OCI-LY7 (cell line): ENCODE measurements around the gene RBP7.

ENCODE experiments used
- EZH2phosphoT487 ChIP-seq: fragments of 200-600 bp; sonication (generic); IDR thresholded peaks from 2 replicates; pipeline ENCODE4 v1.6.1; 2018; ENCODE audit warnings: low read depth, borderline replicate concordance, mild to moderate bottlenecking, mixed run types, antibody characterized with exemption, low read length, moderate library complexity, mixed read lengths
- TF ChIP-seq, protein P1 (sequence below): fragments of 200-600 bp; sonication (generic); conservative IDR thresholded peaks from 2 replicates; pipeline ENCODE4 v1.5.1; 2014; ENCODE audit warnings: mild to moderate bottlenecking, antibody characterized with exemption, low read length, moderate library complexity, mixed read lengths

DNA sequence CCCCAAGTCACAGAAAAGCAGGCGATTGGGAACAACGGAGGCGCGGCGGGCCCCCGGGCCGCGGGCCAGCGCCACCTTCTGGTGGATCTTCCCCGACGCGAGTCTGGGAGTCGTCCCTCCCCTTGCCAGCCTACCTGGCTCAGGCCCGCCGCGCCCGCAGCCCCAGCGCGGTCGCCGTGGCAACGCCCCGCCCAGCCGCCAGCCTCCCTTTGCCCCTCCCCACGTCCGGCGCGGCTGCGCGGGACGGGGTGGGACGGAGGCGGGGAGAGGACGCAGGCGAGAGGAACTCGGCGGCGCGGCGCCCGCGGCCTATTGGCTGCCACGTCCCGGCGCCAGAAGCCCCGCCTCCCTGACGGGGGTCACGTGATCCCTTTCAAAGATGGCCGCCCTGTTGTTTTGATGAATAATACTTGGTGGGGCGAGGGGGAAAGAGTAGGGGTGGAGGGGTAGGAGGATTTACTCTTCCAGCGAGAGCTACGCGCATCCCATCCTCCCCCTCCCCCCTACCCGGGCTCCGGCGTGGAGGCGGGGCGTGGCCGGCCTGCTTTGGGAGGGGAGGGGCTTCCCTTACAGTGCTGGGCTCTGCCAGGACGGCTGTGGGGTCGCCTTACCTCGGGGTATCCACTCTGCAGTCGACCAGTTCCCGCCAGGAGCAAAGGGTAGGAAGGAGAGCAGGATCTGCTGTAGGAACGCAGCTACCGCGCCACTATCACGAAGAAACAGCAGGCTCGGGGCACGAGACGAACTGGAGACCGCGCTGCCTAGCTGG is 35.7 kb downstream of the RBP7 start, which contains the start of gene UBE4B:
- TF ChIP-seq, protein P1, sequence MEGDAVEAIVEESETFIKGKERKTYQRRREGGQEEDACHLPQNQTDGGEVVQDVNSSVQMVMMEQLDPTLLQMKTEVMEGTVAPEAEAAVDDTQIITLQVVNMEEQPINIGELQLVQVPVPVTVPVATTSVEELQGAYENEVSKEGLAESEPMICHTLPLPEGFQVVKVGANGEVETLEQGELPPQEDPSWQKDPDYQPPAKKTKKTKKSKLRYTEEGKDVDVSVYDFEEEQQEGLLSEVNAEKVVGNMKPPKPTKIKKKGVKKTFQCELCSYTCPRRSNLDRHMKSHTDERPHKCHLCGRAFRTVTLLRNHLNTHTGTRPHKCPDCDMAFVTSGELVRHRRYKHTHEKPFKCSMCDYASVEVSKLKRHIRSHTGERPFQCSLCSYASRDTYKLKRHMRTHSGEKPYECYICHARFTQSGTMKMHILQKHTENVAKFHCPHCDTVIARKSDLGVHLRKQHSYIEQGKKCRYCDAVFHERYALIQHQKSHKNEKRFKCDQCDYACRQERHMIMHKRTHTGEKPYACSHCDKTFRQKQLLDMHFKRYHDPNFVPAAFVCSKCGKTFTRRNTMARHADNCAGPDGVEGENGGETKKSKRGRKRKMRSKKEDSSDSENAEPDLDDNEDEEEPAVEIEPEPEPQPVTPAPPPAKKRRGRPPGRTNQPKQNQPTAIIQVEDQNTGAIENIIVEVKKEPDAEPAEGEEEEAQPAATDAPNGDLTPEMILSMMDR = peak; percentile 84
- TF ChIP-seq EZH2phosphoT487 = no peak
